Measurements from ENCODE around the gene U2AF2.

GRCh38 chr19:55703790-55704215 is 49.0 kb downstream of the U2AF2 start:
- TF ChIP-seq CTCF (IDR thresholded peaks at IDR 0.05), result peak; percentile 39 to 81 (median 51)
- TF ChIP-seq POLR2A (IDR thresholded peaks at IDR 0.05), result no peak
